SK-N-SH (cell line): ENCODE measurements around the gene USHBP1. TPM values are rescaled to one million over a fixed set of nuclear protein-coding genes. Genes with fewer than 3 reads are reported as not detected.

ENCODE experiments used
- CTCF ChIA-PET: fragments of 300-600, 350-600 bp; formaldehyde crosslinking; extraction: SDS; loops from one replicate; lab custom pipeline; 2021; lab: Yijun Ruan, JAX
- POLR2A ChIA-PET: fragments of 350-600 bp; sonication (Branson Sonifier 250); formaldehyde crosslinking; extraction: SDS; loops from one replicate; lab custom pipeline; 2020; ENCODE audit warnings: antibody characterized with exemption, inconsistent platforms; lab: Yijun Ruan, JAX
- DNase-seq: peaks from one replicate; pipeline ENCODE4 v3.0.0; 2012
- H2AFZ ChIP-seq: fragments of 200-600 bp; sonication (generic); 2 replicates; pipeline ENCODE4 v1.8.1; 2016; ENCODE audit warnings: antibody characterized with exemption, mild to moderate bottlenecking, low read depth
- H3F3A ChIP-seq: fragments of 200-600 bp; sonication (generic); replicated peaks from 2 replicates; pipeline ENCODE3; 2016; ENCODE audit warnings: antibody characterized with exemption, mild to moderate bottlenecking; ENCODE audit not compliant: insufficient read depth
- H3K27ac ChIP-seq, 2 experiments: fragments of 200-500 bp in 1 of 2; fragments of 200-600 bp in 1 of 2; sonication (Bioruptor generic) in 1 of 2; sonication (generic), shearing (Covaris generic) in 1 of 2; 2 replicates each; pipeline versions ENCODE4 v1.5.1 to v1.6.1; 2014 to 2016; ENCODE audit warnings: low read depth in 2 of 2, inconsistent platforms in 1 of 2, low read length in 1 of 2, mild to moderate bottlenecking in 1 of 2, mixed read lengths in 1 of 2
- H3K27me3 ChIP-seq: fragments of 200-600 bp; sonication (generic), shearing (Covaris generic); 2 replicates; pipeline ENCODE4 v1.6.1; 2016; ENCODE audit warnings: mixed run types; ENCODE audit not compliant: insufficient read depth
- H3K36me3 ChIP-seq, 2 experiments: fragments of 200-500 bp in 1 of 2; fragments of 200-600 bp in 1 of 2; sonication (Bioruptor generic) in 1 of 2; sonication (generic) in 1 of 2; replicated peaks in 1 of 2; 2 replicates each; pipeline versions ENCODE3 to v1.5.1; 2014 to 2016; ENCODE audit warnings: low read length in 1 of 2, mild to moderate bottlenecking in 1 of 2; ENCODE audit not compliant: insufficient read depth in 2 of 2, control insufficient read depth in 1 of 2
- H3K4me1 ChIP-seq, 2 experiments: fragments of 200-500 bp in 1 of 2; fragments of 200-600 bp in 1 of 2; sonication (Bioruptor generic) in 1 of 2; sonication (generic), shearing (Covaris generic) in 1 of 2; 2 replicates each; pipeline versions ENCODE4 v1.5.1 to v1.6.1; 2014 to 2016; ENCODE audit warnings: low read depth in 1 of 2, low read length in 1 of 2, mixed run types in 1 of 2; ENCODE audit not compliant: insufficient read depth in 2 of 2, control insufficient read depth in 1 of 2
- H3K4me2 ChIP-seq: fragments of 200-600 bp; sonication (generic), shearing (Covaris generic); 2 replicates; pipeline ENCODE4 v1.6.1; 2017; ENCODE audit warnings: mixed run types
- H3K4me3 ChIP-seq, 2 experiments: fragments of 200-500 bp in 1 of 2; fragments of 200-600 bp in 1 of 2; sonication (Bioruptor generic) in 1 of 2; sonication (generic), shearing (Covaris generic) in 1 of 2; 2 replicates each; pipeline versions ENCODE4 v1.5.1 to v1.8.1; 2014 to 2016; ENCODE audit warnings: low read depth in 2 of 2, inconsistent platforms in 1 of 2, low read length in 1 of 2, mild to moderate bottlenecking in 1 of 2, mixed read lengths in 1 of 2, moderate library complexity in 1 of 2
- H3K79me2 ChIP-seq: fragments of 200-600 bp; sonication (generic); 2 replicates; pipeline ENCODE4 v1.8.1; 2017; ENCODE audit warnings: mild to moderate bottlenecking; ENCODE audit not compliant: insufficient read depth
- H3K9ac ChIP-seq: fragments of 200-600 bp; sonication (generic); 2 replicates; pipeline ENCODE4 v1.6.1; 2017; ENCODE audit warnings: mixed run types
- H3K9me2 ChIP-seq: fragments of 200-600 bp; sonication (generic); 2 replicates; pipeline ENCODE4 v1.6.1; 2017; ENCODE audit warnings: mixed run types
- H3K9me3 ChIP-seq: fragments of 200-600 bp; sonication (generic); 2 replicates; pipeline ENCODE4 v1.6.1; 2017; ENCODE audit warnings: mixed run types, mild to moderate bottlenecking, moderate library complexity
- H4K20me1 ChIP-seq: fragments of 200-600 bp; sonication (generic); 2 replicates; pipeline ENCODE4 v1.6.1; 2017; ENCODE audit warnings: mild to moderate bottlenecking, mixed run types; ENCODE audit not compliant: insufficient read depth
- ELF1 ChIP-seq: IDR thresholded peaks from 2 replicates; pipeline ENCODE4 v1.4.0; 2012
- EP300 ChIP-seq, 2 experiments: IDR thresholded peaks; 2 replicates each; pipeline versions ENCODE4 v1.4.0 to v1.6.1; 2012; ENCODE audit warnings: borderline replicate concordance in 1 of 2, low read depth in 1 of 2, low read length in 1 of 2
- JUND ChIP-seq: IDR thresholded peaks from 2 replicates; pipeline ENCODE4 v1.4.0; 2012
- MXI1 ChIP-seq: IDR thresholded peaks from 2 replicates; pipeline ENCODE4 v1.6.1; 2012; ENCODE audit warnings: mild to moderate bottlenecking, low read depth, low read length, improper control_type of control experiment
- NRF1 ChIP-seq: IDR thresholded peaks from 2 replicates; pipeline ENCODE4 v1.6.1; 2012; ENCODE audit warnings: low read depth, mild to moderate bottlenecking, low read length
- RAD21 ChIP-seq: IDR thresholded peaks from 2 replicates; pipeline ENCODE4 v1.6.1; 2012; ENCODE audit warnings: mild to moderate bottlenecking, low read length
- RCOR1 ChIP-seq: fragments of 150-350 bp; IDR thresholded peaks from 2 replicates; pipeline ENCODE4 v1.6.1; 2017; ENCODE audit warnings: antibody characterized with exemption, low read length
- RFX5 ChIP-seq: IDR thresholded peaks from 2 replicates; pipeline ENCODE4 v1.6.1; 2012; ENCODE audit warnings: mild to moderate bottlenecking, improper control_type of control experiment, low read length
- SMC3 ChIP-seq: IDR thresholded peaks from 2 replicates; pipeline ENCODE4 v1.6.1; 2012; ENCODE audit warnings: low read depth, low read length, improper control_type of control experiment
- WGBS: methylation state at CpG from one replicate; pipeline ENCODE4 v1.1.6; 2017; ENCODE audit warnings: low lambda C conversion rate; 5-methylcytosine and 5-hydroxymethylcytosine counted together
- polyA plus RNA-seq, 3 experiments: library from polyadenylated mRNA; depleted of rRNA; stranded (reverse); fragments of >200 nt; gene quantifications; 2 replicates each; pipeline ENCODE4 v1.2.3, GENCODE V29; 2012
- TF ChIP-seq, protein P1 (sequence below): IDR thresholded peaks from 2 replicates; pipeline ENCODE4 v1.6.1; 2012; ENCODE audit warnings: mild to moderate bottlenecking, low read depth, low read length, moderate library complexity
- TF ChIP-seq, protein P2 (sequence below): IDR thresholded peaks from 2 replicates; pipeline ENCODE4 v1.4.0; 2012; ENCODE audit warnings: low read depth, borderline replicate concordance
- TF ChIP-seq, protein P3 (sequence below): fragments of 150-350 bp; IDR thresholded peaks from 2 replicates; pipeline ENCODE4 v1.6.1; 2017; ENCODE audit warnings: antibody characterized with exemption, low read length, low read depth, borderline replicate concordance
- TF ChIP-seq, protein P4 (sequence below): fragments of 200-600 bp; sonication (generic); IDR thresholded peaks from 2 replicates; pipeline ENCODE4 v1.6.1; 2017; ENCODE audit warnings: antibody characterized with exemption, mild to moderate bottlenecking, moderate library complexity

The USHBP1 gene
- polyA plus RNA-seq, 1 of the 3 experiments (the other 2 are of a cell fraction): 0.03 TPM

DNA sequence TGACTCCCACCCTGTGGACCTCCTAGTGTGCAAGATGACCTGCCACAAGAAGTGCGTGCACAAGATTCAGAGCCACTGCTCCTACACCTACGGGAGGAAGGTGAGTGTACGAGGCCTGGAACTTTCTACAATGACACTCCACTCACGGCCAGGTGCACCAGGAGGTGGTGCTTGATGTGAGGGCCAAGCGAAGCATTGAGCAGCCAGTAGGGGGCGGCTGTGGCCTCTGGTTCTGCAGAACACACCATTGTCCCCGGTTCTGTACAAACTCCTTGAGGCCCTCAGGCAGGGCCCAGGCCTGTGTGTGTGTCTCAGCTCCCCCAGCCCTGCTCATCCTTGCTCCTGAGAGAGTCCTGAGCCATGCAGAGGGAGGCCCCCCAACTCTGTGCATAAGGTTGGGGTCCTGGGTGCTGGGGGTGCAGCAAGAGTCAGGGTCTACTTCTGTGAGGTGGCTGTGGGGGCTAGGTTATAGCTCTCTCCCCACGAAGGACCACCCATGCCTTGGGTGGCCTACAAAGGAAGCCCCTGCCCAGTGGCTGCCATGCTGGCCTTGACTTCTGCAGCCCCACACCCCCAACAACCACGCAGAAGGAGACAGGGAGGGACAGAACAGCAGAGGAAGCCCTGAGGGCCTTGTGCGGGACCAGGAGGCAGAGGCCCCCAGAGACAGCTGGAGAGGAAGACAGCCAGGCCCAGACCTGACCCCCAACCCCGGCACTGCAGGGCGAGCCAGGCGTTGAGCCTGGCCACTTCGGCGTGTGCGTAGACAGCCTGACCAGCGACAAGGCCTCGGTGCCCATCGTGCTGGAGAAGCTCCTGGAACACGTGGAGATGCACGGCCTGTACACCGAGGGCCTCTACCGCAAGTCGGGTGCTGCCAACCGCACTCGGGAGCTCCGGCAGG, 59.1 kb downstream of the USHBP1 start:
- no peak overlapping the region for H2AFZ ChIP-seq
- H3K36me3 ChIP-seq: peaks cover 13 to 44% of the 10 kb centered on the region in 2 experiments
- TF ChIP-seq, protein P1, sequence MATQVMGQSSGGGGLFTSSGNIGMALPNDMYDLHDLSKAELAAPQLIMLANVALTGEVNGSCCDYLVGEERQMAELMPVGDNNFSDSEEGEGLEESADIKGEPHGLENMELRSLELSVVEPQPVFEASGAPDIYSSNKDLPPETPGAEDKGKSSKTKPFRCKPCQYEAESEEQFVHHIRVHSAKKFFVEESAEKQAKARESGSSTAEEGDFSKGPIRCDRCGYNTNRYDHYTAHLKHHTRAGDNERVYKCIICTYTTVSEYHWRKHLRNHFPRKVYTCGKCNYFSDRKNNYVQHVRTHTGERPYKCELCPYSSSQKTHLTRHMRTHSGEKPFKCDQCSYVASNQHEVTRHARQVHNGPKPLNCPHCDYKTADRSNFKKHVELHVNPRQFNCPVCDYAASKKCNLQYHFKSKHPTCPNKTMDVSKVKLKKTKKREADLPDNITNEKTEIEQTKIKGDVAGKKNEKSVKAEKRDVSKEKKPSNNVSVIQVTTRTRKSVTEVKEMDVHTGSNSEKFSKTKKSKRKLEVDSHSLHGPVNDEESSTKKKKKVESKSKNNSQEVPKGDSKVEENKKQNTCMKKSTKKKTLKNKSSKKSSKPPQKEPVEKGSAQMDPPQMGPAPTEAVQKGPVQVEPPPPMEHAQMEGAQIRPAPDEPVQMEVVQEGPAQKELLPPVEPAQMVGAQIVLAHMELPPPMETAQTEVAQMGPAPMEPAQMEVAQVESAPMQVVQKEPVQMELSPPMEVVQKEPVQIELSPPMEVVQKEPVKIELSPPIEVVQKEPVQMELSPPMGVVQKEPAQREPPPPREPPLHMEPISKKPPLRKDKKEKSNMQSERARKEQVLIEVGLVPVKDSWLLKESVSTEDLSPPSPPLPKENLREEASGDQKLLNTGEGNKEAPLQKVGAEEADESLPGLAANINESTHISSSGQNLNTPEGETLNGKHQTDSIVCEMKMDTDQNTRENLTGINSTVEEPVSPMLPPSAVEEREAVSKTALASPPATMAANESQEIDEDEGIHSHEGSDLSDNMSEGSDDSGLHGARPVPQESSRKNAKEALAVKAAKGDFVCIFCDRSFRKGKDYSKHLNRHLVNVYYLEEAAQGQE: no peak
- TF ChIP-seq MXI1 (no peak), RFX5 (no peak), NRF1 (no peak), ELF1 (no peak), RCOR1 (no peak), RAD21 (peak; percentile 68), JUND (no peak), EP300 (IDR thresholded peaks at IDR 0.05; ENCODE audit: borderline replicate concordance in 1 of 2, low read depth in 1 of 2, low read length in 1 of 2) (no peak), SMC3 (peak; percentile 68)
- TF ChIP-seq, protein P2, sequence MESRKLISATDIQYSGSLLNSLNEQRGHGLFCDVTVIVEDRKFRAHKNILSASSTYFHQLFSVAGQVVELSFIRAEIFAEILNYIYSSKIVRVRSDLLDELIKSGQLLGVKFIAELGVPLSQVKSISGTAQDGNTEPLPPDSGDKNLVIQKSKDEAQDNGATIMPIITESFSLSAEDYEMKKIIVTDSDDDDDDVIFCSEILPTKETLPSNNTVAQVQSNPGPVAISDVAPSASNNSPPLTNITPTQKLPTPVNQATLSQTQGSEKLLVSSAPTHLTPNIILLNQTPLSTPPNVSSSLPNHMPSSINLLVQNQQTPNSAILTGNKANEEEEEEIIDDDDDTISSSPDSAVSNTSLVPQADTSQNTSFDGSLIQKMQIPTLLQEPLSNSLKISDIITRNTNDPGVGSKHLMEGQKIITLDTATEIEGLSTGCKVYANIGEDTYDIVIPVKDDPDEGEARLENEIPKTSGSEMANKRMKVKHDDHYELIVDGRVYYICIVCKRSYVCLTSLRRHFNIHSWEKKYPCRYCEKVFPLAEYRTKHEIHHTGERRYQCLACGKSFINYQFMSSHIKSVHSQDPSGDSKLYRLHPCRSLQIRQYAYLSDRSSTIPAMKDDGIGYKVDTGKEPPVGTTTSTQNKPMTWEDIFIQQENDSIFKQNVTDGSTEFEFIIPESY: no peak
- TF ChIP-seq, protein P3, sequence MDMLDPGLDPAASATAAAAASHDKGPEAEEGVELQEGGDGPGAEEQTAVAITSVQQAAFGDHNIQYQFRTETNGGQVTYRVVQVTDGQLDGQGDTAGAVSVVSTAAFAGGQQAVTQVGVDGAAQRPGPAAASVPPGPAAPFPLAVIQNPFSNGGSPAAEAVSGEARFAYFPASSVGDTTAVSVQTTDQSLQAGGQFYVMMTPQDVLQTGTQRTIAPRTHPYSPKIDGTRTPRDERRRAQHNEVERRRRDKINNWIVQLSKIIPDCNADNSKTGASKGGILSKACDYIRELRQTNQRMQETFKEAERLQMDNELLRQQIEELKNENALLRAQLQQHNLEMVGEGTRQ: no peak
- TF ChIP-seq, protein P4, sequence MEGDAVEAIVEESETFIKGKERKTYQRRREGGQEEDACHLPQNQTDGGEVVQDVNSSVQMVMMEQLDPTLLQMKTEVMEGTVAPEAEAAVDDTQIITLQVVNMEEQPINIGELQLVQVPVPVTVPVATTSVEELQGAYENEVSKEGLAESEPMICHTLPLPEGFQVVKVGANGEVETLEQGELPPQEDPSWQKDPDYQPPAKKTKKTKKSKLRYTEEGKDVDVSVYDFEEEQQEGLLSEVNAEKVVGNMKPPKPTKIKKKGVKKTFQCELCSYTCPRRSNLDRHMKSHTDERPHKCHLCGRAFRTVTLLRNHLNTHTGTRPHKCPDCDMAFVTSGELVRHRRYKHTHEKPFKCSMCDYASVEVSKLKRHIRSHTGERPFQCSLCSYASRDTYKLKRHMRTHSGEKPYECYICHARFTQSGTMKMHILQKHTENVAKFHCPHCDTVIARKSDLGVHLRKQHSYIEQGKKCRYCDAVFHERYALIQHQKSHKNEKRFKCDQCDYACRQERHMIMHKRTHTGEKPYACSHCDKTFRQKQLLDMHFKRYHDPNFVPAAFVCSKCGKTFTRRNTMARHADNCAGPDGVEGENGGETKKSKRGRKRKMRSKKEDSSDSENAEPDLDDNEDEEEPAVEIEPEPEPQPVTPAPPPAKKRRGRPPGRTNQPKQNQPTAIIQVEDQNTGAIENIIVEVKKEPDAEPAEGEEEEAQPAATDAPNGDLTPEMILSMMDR: peak; percentile 61
- no peaks in the 10 kb centered on the region for H3K9me2 ChIP-seq
- H3K27ac ChIP-seq: no peak overlapping the region
- no peaks in the 10 kb centered on the region for H3K9me3 ChIP-seq
- ChIA-PET CTCF (interaction anchor here (0.7 to 4.1 kb wide), 13 partner anchors 9 to 137 kb away, joined by 3 to 22 read pairs (median 3); partner anchors contain the start of genes ANKLE1, BABAM1, HAUS8 and MYO9B), POLR2A (interaction anchor here (1.2 kb wide), 1 partner anchor 9 kb away, joined by 4 read pairs; the partner anchor contains the start of gene USE1)
- H3K27me3 ChIP-seq: no peaks in the 10 kb centered on the region
- H3F3A ChIP-seq: peaks cover 6% of the 10 kb centered on the region
- H3K4me2 ChIP-seq: no peak overlapping the region
- H3K4me1 ChIP-seq: no peaks in the 10 kb centered on the region
- 70% methylated on average over 2 of the region's 27 CpGs for WGBS
- no peaks in the 10 kb centered on the region for H3K79me2 ChIP-seq
- peak; percentile 74 for DNase-seq
- H3K9ac ChIP-seq: no peak overlapping the region
- H4K20me1 ChIP-seq: no peaks in the 10 kb centered on the region
- H3K4me3 ChIP-seq: no peak overlapping the region
